IMR-90 (cell line): Measurements from ENCODE around the gene ABCA2. TPM values are rescaled to one million over a fixed set of nuclear protein-coding genes. Genes with fewer than 3 reads are reported as not detected.

Experiments used
- ATAC-seq: fragments of 200-7000 bp; cut with Tn5 transposase; 2 replicates; pipeline ENCODE4 v1.9.1; 2020; ENCODE audit warnings: low read depth, mild to moderate bottlenecking, moderate library complexity
- BruUV-seq: library from RNA; stranded (reverse); fragments of 400-500 nt; replicated peaks from 2 replicates; lab custom pipeline; 2021; lab: Mats Ljungman, UMichigan
- CTCF ChIA-PET: fragments of 300-600 bp; formaldehyde crosslinking; extraction: SDS; loops from one replicate; lab custom pipeline; 2021; ENCODE audit warnings: antibody characterized with exemption; lab: Yijun Ruan, JAX
- POLR2A ChIA-PET: fragments of 300-600 bp; sonication (Branson Sonifier 250); formaldehyde crosslinking; loops from one replicate; lab custom pipeline; 2022; ENCODE audit warnings: antibody characterized with exemption; ENCODE audit not compliant: unreplicated experiment; lab: Charles Lee
- DNase-seq: peaks from one replicate; pipeline ENCODE4 v3.0.0; 2013
- H2AFZ ChIP-seq: replicated peaks from 2 replicates; pipeline ENCODE3; 2013; ENCODE audit warnings: low read length, mild to moderate bottlenecking; ENCODE audit not compliant: poor library complexity
- H2AK5ac ChIP-seq: 2 replicates; pipeline ENCODE4 v1.6.1; 2013; ENCODE audit warnings: low read depth, low read length, inconsistent platforms
- H2AK9ac ChIP-seq: replicated peaks from 2 replicates; pipeline ENCODE3; 2013; ENCODE audit warnings: mild to moderate bottlenecking, low read depth, low read length, moderate library complexity; ENCODE audit not compliant: poor library complexity
- H2BK120ac ChIP-seq: 2 replicates; pipeline ENCODE4 v1.6.1; 2013; ENCODE audit warnings: low read depth, low read length, inconsistent platforms
- H2BK15ac ChIP-seq: 3 replicates; pipeline ENCODE4 v1.6.1; 2013; ENCODE audit warnings: low read depth, low read length, inconsistent platforms
- H2BK20ac ChIP-seq: 2 replicates; pipeline ENCODE4 v1.6.1; 2013; ENCODE audit warnings: low read depth, mild to moderate bottlenecking, inconsistent platforms, low read length, moderate library complexity
- H2BK5ac ChIP-seq: 2 replicates; pipeline ENCODE4 v1.6.1; 2013; ENCODE audit warnings: mild to moderate bottlenecking, low read depth, low read length, inconsistent platforms; ENCODE audit not compliant: poor library complexity, severe bottlenecking
- H3K14ac ChIP-seq: replicated peaks from 2 replicates; pipeline ENCODE4 v1.6.1; 2013; ENCODE audit warnings: low read depth, low read length, inconsistent platforms
- H3K18ac ChIP-seq: 2 replicates; pipeline ENCODE4 v1.6.1; 2013; ENCODE audit warnings: low read depth, low read length, control low read depth
- H3K23ac ChIP-seq: 2 replicates; pipeline ENCODE4 v1.6.1; 2013; ENCODE audit warnings: low read depth, low read length, inconsistent platforms
- H3K27ac ChIP-seq: 2 replicates; pipeline ENCODE4 v1.5.1; 2013; ENCODE audit warnings: mild to moderate bottlenecking, control low read depth, low read length; ENCODE audit not compliant: insufficient read depth
- H3K27me3 ChIP-seq: 2 replicates; pipeline ENCODE4 v1.6.1; 2013; ENCODE audit warnings: low read length; ENCODE audit not compliant: control insufficient read depth, insufficient read depth
- H3K36me3 ChIP-seq: 2 replicates; pipeline ENCODE4 v1.6.1; 2013; ENCODE audit warnings: low read length, mixed read lengths; ENCODE audit not compliant: control insufficient read depth, insufficient read depth
- H3K4ac ChIP-seq: 2 replicates; pipeline ENCODE4 v1.6.1; 2013; ENCODE audit warnings: low read depth, low read length, inconsistent platforms
- H3K4me1 ChIP-seq: 2 replicates; pipeline ENCODE4 v1.6.1; 2013; ENCODE audit warnings: low read length, mixed read lengths; ENCODE audit not compliant: control insufficient read depth, insufficient read depth
- H3K4me2 ChIP-seq: 2 replicates; pipeline ENCODE4 v1.6.1; 2013; ENCODE audit warnings: low read depth, mild to moderate bottlenecking, control low read depth, low read length, moderate library complexity
- H3K4me3 ChIP-seq: 2 replicates; pipeline ENCODE4 v1.5.1; 2013; ENCODE audit warnings: low read depth, mild to moderate bottlenecking, control low read depth, low read length, moderate library complexity; ENCODE audit not compliant: insufficient read depth
- H3K56ac ChIP-seq: 2 replicates; pipeline ENCODE4 v1.6.1; 2013; ENCODE audit warnings: low read length, inconsistent platforms; ENCODE audit not compliant: insufficient read depth; ENCODE audit errors: extremely low read depth
- H3K79me1 ChIP-seq, 2 experiments: 2 replicates each; pipeline ENCODE4 v1.6.1; 2013; ENCODE audit warnings: low read length in 2 of 2, inconsistent platforms in 1 of 2, low read depth in 1 of 2
- H3K9ac ChIP-seq: 2 replicates; pipeline ENCODE4 v1.6.1; 2013; ENCODE audit warnings: low read depth, low read length, control low read depth
- H3K9me1 ChIP-seq: 2 replicates; pipeline ENCODE4 v1.6.1; 2013; ENCODE audit warnings: low read length, inconsistent platforms; ENCODE audit not compliant: insufficient read depth
- H3K9me3 ChIP-seq: 2 replicates; pipeline ENCODE4 v1.6.1; 2013; ENCODE audit warnings: low read length; ENCODE audit not compliant: control insufficient read depth, insufficient read depth
- H4K20me1 ChIP-seq: 2 replicates; pipeline ENCODE4 v1.6.1; 2013; ENCODE audit warnings: low read length, inconsistent platforms; ENCODE audit not compliant: insufficient read depth
- H4K5ac ChIP-seq: 2 replicates; pipeline ENCODE4 v1.6.1; 2013; ENCODE audit warnings: mild to moderate bottlenecking, low read depth, low read length, control low read depth
- H4K8ac ChIP-seq, 2 experiments: 2 replicates each; pipeline ENCODE4 v1.6.1; 2013; ENCODE audit warnings: low read depth in 2 of 2, low read length in 2 of 2, control low read depth in 1 of 2, inconsistent platforms in 1 of 2
- H4K91ac ChIP-seq: 2 replicates; pipeline ENCODE4 v1.6.1; 2013; ENCODE audit warnings: low read depth, low read length, inconsistent platforms; ENCODE audit not compliant: insufficient read depth
- CHD1 ChIP-seq: IDR thresholded peaks from 2 replicates; pipeline ENCODE4 v1.6.1; 2012; ENCODE audit warnings: low read depth, low read length, improper control_type of control experiment
- FOS ChIP-seq: fragments of 150-350 bp; IDR thresholded peaks from 2 replicates; pipeline ENCODE4 v1.6.1; 2016; ENCODE audit warnings: low read depth, low read length
- MAFK ChIP-seq: IDR thresholded peaks from 2 replicates; pipeline ENCODE4 v1.6.1; 2012; ENCODE audit warnings: low read depth, low read length, improper control_type of control experiment
- MAZ ChIP-seq: IDR thresholded peaks from 2 replicates; pipeline ENCODE4 v1.6.1; 2012; ENCODE audit warnings: low read depth, mild to moderate bottlenecking, low read length, improper control_type of control experiment, moderate library complexity, borderline replicate concordance
- MXI1 ChIP-seq: IDR thresholded peaks from 2 replicates; pipeline ENCODE4 v1.6.1; 2012; ENCODE audit warnings: low read depth, mild to moderate bottlenecking, low read length, moderate library complexity, borderline replicate concordance
- RAD21 ChIP-seq: IDR thresholded peaks from 2 replicates; pipeline ENCODE4 v1.6.1; 2012; ENCODE audit warnings: low read length, improper control_type of control experiment
- RCOR1 ChIP-seq: IDR thresholded peaks from 2 replicates; pipeline ENCODE4 v1.6.1; 2012; ENCODE audit warnings: mild to moderate bottlenecking, low read length, improper control_type of control experiment; ENCODE audit not compliant: insufficient replicate concordance
- RFX5 ChIP-seq: IDR thresholded peaks from 2 replicates; pipeline ENCODE4 v1.8.0; 2012; ENCODE audit warnings: low read depth, mild to moderate bottlenecking, low read length, moderate library complexity
- SMC3 ChIP-seq: fragments of 150-350 bp; IDR thresholded peaks from 2 replicates; pipeline ENCODE4 v1.6.1; 2016; ENCODE audit warnings: low read depth, mild to moderate bottlenecking, antibody characterized with exemption, low read length, moderate library complexity
- WGBS, 2 experiments: methylation state at CpG; one replicate each; pipeline versions ENCODE4 v1.1.5 to v1.1.7; 2013; ENCODE audit warnings: missing lambda C conversion rate in 2 of 2; ENCODE audit not compliant: insufficient read length in 1 of 2; ENCODE audit errors: extremely low coverage in 2 of 2; 5-methylcytosine and 5-hydroxymethylcytosine counted together
- dilution Hi-C: fragments of 300-500 bp; cut with HindIII; formaldehyde crosslinking; loops from one replicate; pipeline ENCODE4 v1.14.3; 2018; ENCODE audit warnings: low sequenced_read_pairs; ENCODE audit not compliant: unreplicated experiment
- in situ Hi-C: fragments of 300-500 bp; cut with MboI; formaldehyde crosslinking; loops from 3 replicates; pipeline ENCODE4 v1.14.3; 2019; ENCODE audit warnings: low sequenced_read_pairs, inconsistent platforms, mixed read lengths
- intact Hi-C: fragments of 100-400 bp; cut with micrococcal nuclease; formaldehyde crosslinking; loops from 2 replicates; pipeline ENCODE4 v1.10.0; 2022
- polyA plus RNA-seq, 3 experiments: library from polyadenylated mRNA; depleted of rRNA; stranded (reverse); fragments of >200 nt; gene quantifications; 2 replicates each; pipeline ENCODE4 v1.2.3, GENCODE V29; 2012; ENCODE audit warnings: low replicate concordance in 1 of 3
- total RNA-seq: library from RNA; depleted of rRNA; stranded (reverse); fragments of >200 nt; gene quantifications from 2 replicates; pipeline ENCODE4 v1.2.3, GENCODE V29; 2012
- TF ChIP-seq, protein P1 (sequence below): conservative IDR thresholded peaks from 2 replicates; pipeline ENCODE4 v1.5.1; 2012; ENCODE audit warnings: mild to moderate bottlenecking, low read depth, low read length, improper control_type of control experiment
- TF ChIP-seq, protein P2 (sequence below): fragments of 150-350 bp; IDR thresholded peaks from 2 replicates; pipeline ENCODE4 v1.6.1; 2016; ENCODE audit warnings: low read depth, mild to moderate bottlenecking, low read length, moderate library complexity, borderline replicate concordance
- TF ChIP-seq, protein P3 (sequence below): fragments of 150-350 bp; IDR thresholded peaks from 2 replicates; pipeline ENCODE4 v1.6.1; 2017; ENCODE audit warnings: mild to moderate bottlenecking, antibody characterized with exemption, low read length, low read depth

ABCA2 gene
- total and polyA plus RNA-seq, 2 of the 4 experiments (the other 2 are of a cell fraction) = 3.8 to 46.0 TPM

DNA sequence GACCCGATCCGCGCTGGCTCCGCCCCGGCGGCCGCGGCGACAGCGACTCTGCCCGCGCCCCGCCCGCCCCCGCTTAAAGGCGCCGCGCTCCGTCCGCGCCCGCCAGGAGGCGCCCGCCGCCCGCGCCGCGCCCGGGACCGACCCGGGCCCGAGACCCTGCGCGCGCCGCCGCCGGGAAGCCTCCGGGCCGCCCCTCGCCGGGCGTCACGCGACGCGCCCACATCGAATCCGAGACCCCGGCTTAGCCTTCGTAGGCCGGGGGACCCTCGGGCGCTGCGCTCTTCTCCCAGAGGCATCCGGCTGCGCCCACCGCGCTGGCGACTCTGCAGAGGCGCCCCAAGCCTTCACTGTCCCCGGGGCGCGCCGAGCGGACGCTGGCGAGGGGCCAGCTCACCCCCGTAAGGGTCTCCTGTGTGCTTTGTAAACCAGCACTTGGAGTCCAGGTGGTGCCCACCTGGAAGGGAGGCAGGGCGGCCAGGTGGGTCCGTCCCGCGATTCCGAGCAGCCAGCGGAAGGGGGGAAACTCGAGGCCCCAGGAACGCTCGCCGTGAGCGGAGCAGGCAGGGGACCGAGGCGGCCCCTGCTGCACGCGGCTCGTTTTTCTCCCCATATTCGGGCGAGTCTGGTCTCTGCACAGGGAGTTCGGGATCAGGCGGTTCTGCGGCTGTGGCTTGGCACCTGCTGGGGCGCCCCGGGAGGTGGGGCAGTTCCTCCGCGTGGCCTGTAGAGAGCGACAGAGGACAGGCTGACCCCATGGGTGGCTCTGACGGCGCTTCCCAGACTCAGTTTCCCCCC lies 423 bp upstream of the ABCA2 start:
- Histone ChIP-seq H3K27me3 (no peaks in the 10 kb centered on the region; the same call in 1 of the 2 replicates), H3K9me3 (no peaks in the 10 kb centered on the region), H3K27ac (no peak overlapping the region; the same call in 1 of the 2 replicates), H3K4ac (no peak overlapping the region), H3K36me3 (no peaks in the 10 kb centered on the region), H2AK9ac (peak overlapping the region; percentile 90), H3K4me1 (peaks cover 5% of the 10 kb centered on the region), H2AFZ (peak overlapping the region; percentile 92), H2BK120ac (0 out of 2 replicates have a peak overlapping the region, but pooled peaks have one; percentile 23), H3K9ac (peak overlapping the region; percentile 64), H3K4me3 (peak overlapping the region; percentile 88), H2AK5ac (peak overlapping the region; percentile 30; the same call in 1 of the 2 replicates), H2BK15ac (no peak overlapping the region), H3K14ac (no peak overlapping the region), H2BK5ac (no peak overlapping the region), H4K91ac (no peak overlapping the region), H2BK20ac (no peak overlapping the region), H3K23ac (peak overlapping the region; percentile 59; the same call in 1 of the 2 replicates), H3K4me2 (peak overlapping the region; percentile 85), H3K9me1 (peaks cover 4% of the 10 kb centered on the region; the same call in 1 of the 2 replicates), H3K18ac (peak overlapping the region; percentile 19; the same call in 1 of the 2 replicates), H4K8ac (peak overlapping the region in 1 of 2 experiments; percentile 39; a peak in 1 of 4 replicates), H4K20me1 (no peaks in the 10 kb centered on the region; the same call in 1 of the 2 replicates), H4K5ac (peak overlapping the region; percentile 6; the same call in 1 of the 2 replicates), H3K79me1 (peaks cover 0 to 7% of the 10 kb centered on the region in 2 experiments; a peak in 2 of 4 replicates), H3K56ac (no peak overlapping the region)
- ChIA-PET POLR2A (no interaction called here), CTCF (interaction anchor here (0.6 to 1.4 kb wide), 10 partner anchors 18 to 239 kb away, joined by 3 to 9 read pairs (median 3); partner anchors contain the start of genes AJM1, NPDC1 and PAXX)
- in situ Hi-C loops = no loop called here
- dilution Hi-C loops = no loop called here
- no TSS peak for BruUV-seq
- intact Hi-C loops = loop anchor here (1.0 to 2.0 kb wide), 2 partner anchors 22 to 241 kb away; no protein-coding TSS in a partner anchor
- ATAC-seq (peak; percentile 83), DNase-seq (peak; percentile 11)
- WGBS, 2 experiments = 2% methylated on average over 54 of the region's 98 CpGs; no CpG with 5 or more reads in 1 of the 2 experiments
- TF ChIP-seq SMC3 (no peak), MAFK (no peak), FOS (no peak), MAZ (peak; percentile 57; the same call in 1 of the 2 replicates), RCOR1 (no peak), RFX5 (no peak), RAD21 (0 out of 2 replicates have a peak, but pooled peaks have one; percentile 3), MXI1 (no peak), CHD1 (no peak)
- TF ChIP-seq, protein P1, sequence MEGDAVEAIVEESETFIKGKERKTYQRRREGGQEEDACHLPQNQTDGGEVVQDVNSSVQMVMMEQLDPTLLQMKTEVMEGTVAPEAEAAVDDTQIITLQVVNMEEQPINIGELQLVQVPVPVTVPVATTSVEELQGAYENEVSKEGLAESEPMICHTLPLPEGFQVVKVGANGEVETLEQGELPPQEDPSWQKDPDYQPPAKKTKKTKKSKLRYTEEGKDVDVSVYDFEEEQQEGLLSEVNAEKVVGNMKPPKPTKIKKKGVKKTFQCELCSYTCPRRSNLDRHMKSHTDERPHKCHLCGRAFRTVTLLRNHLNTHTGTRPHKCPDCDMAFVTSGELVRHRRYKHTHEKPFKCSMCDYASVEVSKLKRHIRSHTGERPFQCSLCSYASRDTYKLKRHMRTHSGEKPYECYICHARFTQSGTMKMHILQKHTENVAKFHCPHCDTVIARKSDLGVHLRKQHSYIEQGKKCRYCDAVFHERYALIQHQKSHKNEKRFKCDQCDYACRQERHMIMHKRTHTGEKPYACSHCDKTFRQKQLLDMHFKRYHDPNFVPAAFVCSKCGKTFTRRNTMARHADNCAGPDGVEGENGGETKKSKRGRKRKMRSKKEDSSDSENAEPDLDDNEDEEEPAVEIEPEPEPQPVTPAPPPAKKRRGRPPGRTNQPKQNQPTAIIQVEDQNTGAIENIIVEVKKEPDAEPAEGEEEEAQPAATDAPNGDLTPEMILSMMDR = peak; percentile 40
- TF ChIP-seq, protein P2, sequence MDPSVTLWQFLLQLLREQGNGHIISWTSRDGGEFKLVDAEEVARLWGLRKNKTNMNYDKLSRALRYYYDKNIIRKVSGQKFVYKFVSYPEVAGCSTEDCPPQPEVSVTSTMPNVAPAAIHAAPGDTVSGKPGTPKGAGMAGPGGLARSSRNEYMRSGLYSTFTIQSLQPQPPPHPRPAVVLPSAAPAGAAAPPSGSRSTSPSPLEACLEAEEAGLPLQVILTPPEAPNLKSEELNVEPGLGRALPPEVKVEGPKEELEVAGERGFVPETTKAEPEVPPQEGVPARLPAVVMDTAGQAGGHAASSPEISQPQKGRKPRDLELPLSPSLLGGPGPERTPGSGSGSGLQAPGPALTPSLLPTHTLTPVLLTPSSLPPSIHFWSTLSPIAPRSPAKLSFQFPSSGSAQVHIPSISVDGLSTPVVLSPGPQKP = no peak
- TF ChIP-seq, protein P3, sequence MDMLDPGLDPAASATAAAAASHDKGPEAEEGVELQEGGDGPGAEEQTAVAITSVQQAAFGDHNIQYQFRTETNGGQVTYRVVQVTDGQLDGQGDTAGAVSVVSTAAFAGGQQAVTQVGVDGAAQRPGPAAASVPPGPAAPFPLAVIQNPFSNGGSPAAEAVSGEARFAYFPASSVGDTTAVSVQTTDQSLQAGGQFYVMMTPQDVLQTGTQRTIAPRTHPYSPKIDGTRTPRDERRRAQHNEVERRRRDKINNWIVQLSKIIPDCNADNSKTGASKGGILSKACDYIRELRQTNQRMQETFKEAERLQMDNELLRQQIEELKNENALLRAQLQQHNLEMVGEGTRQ = no peak
